GM06990 (cell line): ENCODE results near the gene RALGPS2.

ENCODE experiments used
- DNase-seq: peaks from one replicate; pipeline ENCODE4 v3.0.0-alpha.2; 2011; ENCODE audit not compliant: insufficient read length; ENCODE audit errors: extremely low read depth
- H3K27me3 ChIP-seq: replicated peaks from 2 replicates; pipeline ENCODE4 v1.6.0; 2011; ENCODE audit warnings: low read length; ENCODE audit not compliant: control insufficient read depth, insufficient read depth
- H3K36me3 ChIP-seq: 2 replicates; pipeline ENCODE4 v1.5.1; 2011; ENCODE audit warnings: low read length; ENCODE audit not compliant: control insufficient read depth, insufficient read depth
- H3K4me3 ChIP-seq: replicated peaks from 2 replicates; pipeline ENCODE4 v1.5.1; 2011; ENCODE audit warnings: low read depth, mild to moderate bottlenecking, control low read depth, low read length
- TF ChIP-seq, protein P1 (sequence below): IDR thresholded peaks from 2 replicates; pipeline ENCODE4 v1.5.1; 2011; ENCODE audit warnings: low read length, control low read depth, mild to moderate bottlenecking, inconsistent platforms; ENCODE audit not compliant: insufficient read depth, poor library complexity, severe bottlenecking

RALGPS2 gene

GRCh38 chr1:178938959-178939317, 213.9 kb downstream of the RALGPS2 start:
- TF ChIP-seq, protein P1, sequence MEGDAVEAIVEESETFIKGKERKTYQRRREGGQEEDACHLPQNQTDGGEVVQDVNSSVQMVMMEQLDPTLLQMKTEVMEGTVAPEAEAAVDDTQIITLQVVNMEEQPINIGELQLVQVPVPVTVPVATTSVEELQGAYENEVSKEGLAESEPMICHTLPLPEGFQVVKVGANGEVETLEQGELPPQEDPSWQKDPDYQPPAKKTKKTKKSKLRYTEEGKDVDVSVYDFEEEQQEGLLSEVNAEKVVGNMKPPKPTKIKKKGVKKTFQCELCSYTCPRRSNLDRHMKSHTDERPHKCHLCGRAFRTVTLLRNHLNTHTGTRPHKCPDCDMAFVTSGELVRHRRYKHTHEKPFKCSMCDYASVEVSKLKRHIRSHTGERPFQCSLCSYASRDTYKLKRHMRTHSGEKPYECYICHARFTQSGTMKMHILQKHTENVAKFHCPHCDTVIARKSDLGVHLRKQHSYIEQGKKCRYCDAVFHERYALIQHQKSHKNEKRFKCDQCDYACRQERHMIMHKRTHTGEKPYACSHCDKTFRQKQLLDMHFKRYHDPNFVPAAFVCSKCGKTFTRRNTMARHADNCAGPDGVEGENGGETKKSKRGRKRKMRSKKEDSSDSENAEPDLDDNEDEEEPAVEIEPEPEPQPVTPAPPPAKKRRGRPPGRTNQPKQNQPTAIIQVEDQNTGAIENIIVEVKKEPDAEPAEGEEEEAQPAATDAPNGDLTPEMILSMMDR: no peak
- no peak for DNase-seq
- H3K27me3 ChIP-seq: no peaks in the 10 kb centered on the region; the same call in 1 of the 2 replicates
- no peaks in the 10 kb centered on the region for H3K36me3 ChIP-seq
- no peak overlapping the region for H3K4me3 ChIP-seq

GRCh38 chr1:178939338-178940067, 214.5 kb downstream of the RALGPS2 start:
- no peaks in the 10 kb centered on the region for H3K36me3 ChIP-seq
- H3K27me3 ChIP-seq: no peaks in the 10 kb centered on the region; the same call in 1 of the 2 replicates
- no peak for DNase-seq
- TF ChIP-seq, protein P1: no peak
- H3K4me3 ChIP-seq: no peak overlapping the region

GRCh38 chr1:178940068-178940765, 215.2 kb downstream of the RALGPS2 start:
- DNase-seq: no peak
- TF ChIP-seq, protein P1: no peak
- Histone ChIP-seq H3K36me3 (no peaks in the 10 kb centered on the region), H3K4me3 (no peak overlapping the region), H3K27me3 (no peaks in the 10 kb centered on the region; the same call in 1 of the 2 replicates)

DNA sequence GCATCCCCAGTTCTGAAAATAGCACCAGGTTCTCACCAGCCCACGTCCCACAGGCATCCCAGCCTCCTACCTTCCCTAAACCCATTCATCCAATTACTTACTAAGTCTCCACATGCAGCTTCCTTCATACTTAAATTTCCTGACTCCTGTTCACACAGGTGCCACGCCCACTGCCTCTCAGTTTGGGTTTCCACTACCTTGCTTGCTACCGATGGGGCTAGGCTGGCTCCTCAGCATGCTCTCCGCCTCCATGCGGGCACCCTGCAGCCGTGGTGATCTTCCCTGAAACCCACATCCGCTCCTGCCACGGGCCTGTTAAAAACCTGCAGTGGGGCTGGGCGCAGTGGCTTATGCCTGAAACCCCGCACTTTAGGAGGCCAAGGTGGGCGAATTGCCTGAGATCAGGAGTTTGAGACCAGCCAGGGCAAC, 216.2 kb downstream of the RALGPS2 start:
- DNase-seq: no peak
- no peak overlapping the region for H3K4me3 ChIP-seq
- H3K27me3 ChIP-seq: no peaks in the 10 kb centered on the region; the same call in 1 of the 2 replicates
- TF ChIP-seq, protein P1: no peak
- no peaks in the 10 kb centered on the region for H3K36me3 ChIP-seq

- DNase-seq: no peak
- H3K27me3 ChIP-seq: no peaks in the 10 kb centered on the region; the same call in 1 of the 2 replicates
- no peaks in the 10 kb centered on the region for H3K36me3 ChIP-seq
- TF ChIP-seq, protein P1: no peak
- no peak overlapping the region for H3K4me3 ChIP-seq
These were observed 216.8 kb downstream of the RALGPS2 start for GRCh38 chr1:178941849-178942248.
